ENCODE data around the gene THRB.

THRB gene

GRCh38 chr3:24211381-24211780 is 283.3 kb downstream of the THRB start:
- DNase-seq, result no peak

GRCh38 chr3:24202071-24202470 is 292.6 kb downstream of the THRB start:
- DNase-seq, result no peak

- no peak for DNase-seq
Measured at GRCh38 chr3:24201301-24201700, 293.3 kb downstream of the THRB start.

- no peak for DNase-seq
Measured at GRCh38 chr3:24199775-24200247, 294.8 kb downstream of the THRB start.

- DNase-seq, result no peak
Measured at GRCh38 chr3:24199300-24199699, 295.4 kb downstream of the THRB start.

GRCh38 chr3:24198728-24199127 is 295.9 kb downstream of the THRB start:
- DNase-seq, result no peak

GRCh38 chr3:24197809-24198208 is 296.8 kb downstream of the THRB start:
- no peak for DNase-seq

- DNase-seq, result no peak
Measured at GRCh38 chr3:24196526-24196925, 298.1 kb downstream of the THRB start.

GRCh38 chr3:24195504-24196230 is 299.0 kb downstream of the THRB start:
- no peak for DNase-seq

- DNase-seq, result no peak
Measured at GRCh38 chr3:24192469-24193056, 302.1 kb downstream of the THRB start.

GRCh38 chr3:24191801-24192403 is 302.7 kb downstream of the THRB start:
- no peak for DNase-seq

GRCh38 chr3:24190256-24190655 is 304.4 kb downstream of the THRB start:
- no peak for DNase-seq

GRCh38 chr3:24185738-24186384 is 308.8 kb downstream of the THRB start:
- DNase-seq, result no peak

GRCh38 chr3:24184528-24185176 is 310.0 kb downstream of the THRB start:
- no peak for DNase-seq

GRCh38 chr3:24182756-24183155 is 311.9 kb downstream of the THRB start:
- DNase-seq, result no peak

GRCh38 chr3:24181256-24181655 is 313.4 kb downstream of the THRB start:
- DNase-seq, result no peak

GRCh38 chr3:24180616-24181015 is 314.0 kb downstream of the THRB start:
- no peak for DNase-seq

- no peak for DNase-seq
Measured at GRCh38 chr3:24177201-24177600, 317.4 kb downstream of the THRB start.

GRCh38 chr3:24174614-24175013 is 320.0 kb downstream of the THRB start:
- no peak for DNase-seq

- no peak for DNase-seq
Measured at GRCh38 chr3:24168977-24169376, 325.7 kb downstream of the THRB start.

GRCh38 chr3:24167429-24167828 is 327.2 kb downstream of the THRB start:
- no peak for DNase-seq

- DNase-seq, result no peak
Measured at GRCh38 chr3:24166515-24166914, 328.1 kb downstream of the THRB start.

- DNase-seq, result no peak
Measured at GRCh38 chr3:24165603-24165982, 329.1 kb downstream of the THRB start.

All from NK-92 treated with Interleukin-12 subunit alpha and Interleukin-12 subunit beta, amount 100 ng/mL, for 24 hours (cell line).